MCF 10A (cell line): Measurements from ENCODE around the gene OCIAD2. TPM values are rescaled to one million over a fixed set of nuclear protein-coding genes. Genes with fewer than 3 reads are reported as not detected.

Source experiments
- BruUV-seq: library from RNA; stranded (reverse); fragments of 400-500 nt; replicated peaks from 2 replicates; lab custom pipeline; 2021; lab: Mats Ljungman, UMichigan
- CTCF ChIA-PET: fragments of 300-600 bp; sonication (Branson Sonifier 250); formaldehyde crosslinking; extraction: SDS; loops from one replicate; lab custom pipeline; 2021; ENCODE audit warnings: antibody characterized with exemption, inconsistent platforms; lab: Yijun Ruan, JAX
- POLR2A ChIA-PET: fragments of 300-600, 350-650 bp; sonication (Branson Sonifier 250); formaldehyde crosslinking; extraction: SDS; loops from one replicate; lab custom pipeline; 2020; ENCODE audit warnings: antibody characterized with exemption, inconsistent platforms; lab: Yijun Ruan, JAX
- DNase-seq: peaks from one replicate; pipeline ENCODE4 v3.0.0-alpha.2; 2018; ENCODE audit not compliant: unreplicated experiment
- H3K27ac Mint-ChIP-seq: one replicate; pipeline ENCODE4 v1.8.0; 2022; ENCODE audit warnings: mild to moderate bottlenecking, low read depth, mixed read lengths; ENCODE audit not compliant: unreplicated experiment
- H3K27me3 Mint-ChIP-seq: one replicate; pipeline ENCODE4 v1.8.0; 2022; ENCODE audit warnings: mixed read lengths; ENCODE audit not compliant: insufficient read depth, unreplicated experiment
- H3K36me3 Mint-ChIP-seq: one replicate; pipeline ENCODE4 v1.8.0; 2022; ENCODE audit warnings: mild to moderate bottlenecking, moderate library complexity, mixed read lengths; ENCODE audit not compliant: insufficient read depth, unreplicated experiment
- H3K4me1 Mint-ChIP-seq: one replicate; pipeline ENCODE4 v1.8.0; 2022; ENCODE audit warnings: mixed read lengths; ENCODE audit not compliant: insufficient read depth, unreplicated experiment
- H3K4me3 Mint-ChIP-seq: one replicate; pipeline ENCODE4 v1.8.0; 2022; ENCODE audit warnings: mild to moderate bottlenecking, moderate library complexity, mixed read lengths; ENCODE audit not compliant: unreplicated experiment
- H3K9me3 Mint-ChIP-seq: one replicate; pipeline ENCODE4 v1.8.0; 2022; ENCODE audit warnings: mixed read lengths; ENCODE audit not compliant: unreplicated experiment
- CTCF ChIP-seq: fragments of 200-600 bp; IDR thresholded peaks from one replicate; pipeline ENCODE4 v1.8.0; 2022; ENCODE audit warnings: antibody characterized with exemption, mild to moderate bottlenecking; ENCODE audit not compliant: unreplicated experiment
- intact Hi-C: fragments of 100-400 bp; cut with micrococcal nuclease; formaldehyde crosslinking; loops from 2 replicates; pipeline ENCODE4 v1.14.1; 2022
- total RNA-seq: library from RNA; stranded (reverse); gene quantifications from 2 replicates; pipeline ENCODE4 v1.2.3, GENCODE V29; 2022

OCIAD2 gene
- total RNA-seq, 1 experiment from 2014 or later = 94.1 TPM

- intact Hi-C loops = no loop called here
- BruUV-seq = no TSS peak
- H3K9me3 Mint-ChIP-seq = no peaks in the 10 kb centered on the region
- peaks cover 22% of the 10 kb centered on the region for H3K4me1 Mint-ChIP-seq
- no peak overlapping the region for H3K27ac Mint-ChIP-seq
- DNase-seq = no peak
- H3K27me3 Mint-ChIP-seq = no peaks in the 10 kb centered on the region
- no peaks in the 10 kb centered on the region for H3K36me3 Mint-ChIP-seq
- CTCF ChIA-PET = interaction anchor here (0.6 to 6.7 kb wide), 4 partner anchors 10 to 132 kb away, joined by 4 to 52 read pairs (median 10); no protein-coding TSS in a partner anchor
- no peak for TF ChIP-seq CTCF
- H3K4me3 Mint-ChIP-seq = no peak overlapping the region
- POLR2A ChIA-PET = interaction anchor here (0.7 to 3.7 kb wide), 9 partner anchors 15 to 135 kb away, joined by 3 to 15 read pairs (median 3); partner anchors contain the start of gene FRYL
These were observed 7.7 kb upstream of the OCIAD2 start for GRCh38 chr4:48914311-48914710.

GRCh38 chr4:48913346-48913745 is 6.8 kb upstream of the OCIAD2 start:
- POLR2A ChIA-PET = interaction anchor here (0.6 to 3.7 kb wide), 11 partner anchors 8 to 335 kb away, joined by 3 to 15 read pairs (median 3); partner anchors contain the start of gene FRYL
- no peaks in the 10 kb centered on the region for H3K9me3 Mint-ChIP-seq
- no peak for TF ChIP-seq CTCF
- H3K27me3 Mint-ChIP-seq = no peaks in the 10 kb centered on the region
- H3K4me3 Mint-ChIP-seq = peak overlapping the region; percentile 38
- CTCF ChIA-PET = interaction anchor here (0.6 to 6.7 kb wide), 9 partner anchors 11 to 227 kb away, joined by 3 to 52 read pairs (median 4); no protein-coding TSS in a partner anchor
- BruUV-seq = no TSS peak
- no peaks in the 10 kb centered on the region for H3K36me3 Mint-ChIP-seq
- intact Hi-C loops = no loop called here
- H3K27ac Mint-ChIP-seq = peak overlapping the region; percentile 65
- DNase-seq = peak; percentile 87
- H3K4me1 Mint-ChIP-seq = peaks cover 22% of the 10 kb centered on the region

DNA sequence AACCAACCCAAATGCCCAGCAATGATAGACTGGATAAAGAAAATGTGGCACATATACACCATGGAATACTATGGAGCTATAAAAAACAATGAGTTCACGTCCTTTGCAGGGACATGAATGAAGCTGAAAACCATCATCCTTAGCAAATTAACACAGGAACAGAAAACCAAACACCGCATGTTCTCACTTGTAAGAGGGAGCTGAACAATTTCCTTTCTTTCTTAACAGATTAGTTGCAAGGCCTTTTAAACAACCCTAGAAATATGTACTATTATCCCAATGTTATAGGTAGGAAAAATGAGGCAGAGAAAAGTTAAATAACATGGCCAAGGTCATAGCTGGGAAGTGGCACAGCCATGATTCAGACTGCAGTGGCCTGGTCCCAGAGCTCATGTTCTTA is 5.8 kb upstream of the OCIAD2 start:
- no TSS peak for BruUV-seq
- no peak overlapping the region for H3K27ac Mint-ChIP-seq
- H3K4me3 Mint-ChIP-seq = peak overlapping the region; percentile 8
- no peak for TF ChIP-seq CTCF
- no peaks in the 10 kb centered on the region for H3K36me3 Mint-ChIP-seq
- intact Hi-C loops = no loop called here
- H3K4me1 Mint-ChIP-seq = peaks cover 22% of the 10 kb centered on the region
- ChIA-PET POLR2A (interaction anchor here (0.6 to 3.7 kb wide), 6 partner anchors 19 to 571 kb away, joined by 3 to 15 read pairs (median 5); partner anchors contain the start of genes FRYL and SLAIN2), CTCF (interaction anchor here (0.7 to 6.7 kb wide), 7 partner anchors 11 to 226 kb away, joined by 3 to 52 read pairs (median 4); no protein-coding TSS in a partner anchor)
- no peaks in the 10 kb centered on the region for H3K27me3 Mint-ChIP-seq
- H3K9me3 Mint-ChIP-seq = no peaks in the 10 kb centered on the region
- no peak for DNase-seq

- ChIA-PET POLR2A (interaction anchor here (1.0 to 2.3 kb wide), 5 partner anchors 33 to 131 kb away, joined by 4 to 15 read pairs (median 4); partner anchors contain the start of gene FRYL), CTCF (interaction anchor here (0.6 to 6.7 kb wide), 4 partner anchors 12 to 131 kb away, joined by 3 to 52 read pairs (median 5); partner anchors contain the start of gene FRYL)
- intact Hi-C loops = no loop called here
- no peak for TF ChIP-seq CTCF
- no peaks in the 10 kb centered on the region for H3K27me3 Mint-ChIP-seq
- H3K4me3 Mint-ChIP-seq = no peak overlapping the region
- no peak overlapping the region for H3K27ac Mint-ChIP-seq
- DNase-seq = no peak
- no peaks in the 10 kb centered on the region for H3K9me3 Mint-ChIP-seq
- no peaks in the 10 kb centered on the region for H3K36me3 Mint-ChIP-seq
- BruUV-seq = no TSS peak
- peaks cover 30% of the 10 kb centered on the region for H3K4me1 Mint-ChIP-seq
These were observed 3.9 kb upstream of the OCIAD2 start for GRCh38 chr4:48910511-48910910.
